Diencephalon (tissue), 1 donor: ENCODE data around the gene TEX38. TPM values are rescaled to one million over a fixed set of nuclear protein-coding genes. Genes with fewer than 3 reads are reported as not detected.

ENCODE experiments used
- total RNA-seq: library from RNA; depleted of rRNA; stranded (reverse); fragments of >200 nt; gene quantifications from one replicate; pipeline ENCODE4 v1.2.3, GENCODE V29; 2014

Gene TEX38
- total RNA-seq, result not detected

GRCh38 chr1:46671554-46671953 is at the start of gene TEX38:
Gene TEX38 (plus strand): TSS chr1:46671854. CDS start chr1:46671935, 81 bp downstream.

GRCh38 chr1:46667782-46668760 is 3.6 kb upstream of the TEX38 start, which contains the start of gene ATPAF1:
Gene ATPAF1 (minus strand): TSS chr1:46668364. CDS start chr1:46668322, 42 bp downstream.

DNA sequence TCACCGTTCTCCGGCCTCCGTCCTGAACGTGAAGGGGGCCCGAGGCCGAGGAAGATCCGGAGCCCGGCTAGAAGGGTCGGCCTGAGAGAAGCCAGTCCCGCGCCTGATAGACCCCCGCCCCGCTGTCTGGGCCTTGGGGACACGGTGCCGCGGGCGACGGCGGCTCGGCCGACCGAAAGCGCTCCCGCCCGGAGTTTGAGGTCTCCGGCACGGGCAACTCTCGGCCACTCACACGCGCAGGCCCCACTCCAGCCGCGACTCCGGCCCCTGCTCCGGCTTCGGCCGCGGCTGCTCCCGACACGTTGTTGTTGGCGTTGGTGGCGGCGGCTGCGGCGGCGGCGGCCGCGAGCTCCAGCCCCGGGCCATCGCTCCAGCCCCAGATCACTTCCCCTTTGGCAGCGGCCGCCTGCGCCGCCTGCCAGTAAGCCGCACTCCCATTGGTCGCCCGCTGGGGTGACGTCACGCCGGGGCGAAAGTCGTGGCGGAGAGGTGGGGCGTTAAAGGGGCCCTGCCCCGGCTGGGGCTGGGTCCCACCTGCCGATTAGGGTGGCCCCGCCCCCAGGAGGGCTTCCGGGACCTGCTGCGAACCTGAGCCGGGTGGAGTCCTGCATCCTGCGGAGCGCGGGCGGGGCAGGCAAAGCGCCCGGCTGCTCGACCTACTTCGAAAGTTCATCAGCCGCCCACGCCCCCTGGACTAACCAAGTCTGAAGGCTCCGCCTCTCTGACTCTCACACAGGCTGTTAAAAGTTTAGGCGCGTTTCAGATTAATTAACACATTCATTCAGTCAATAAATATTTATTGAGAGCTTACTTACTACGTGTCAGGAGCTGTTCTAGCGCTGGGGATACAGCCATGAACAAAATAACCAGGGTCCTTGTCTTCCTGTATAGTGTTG is 47.3 kb downstream of the TEX38 start, which contains the start of gene EFCAB14:
TSS of gene EFCAB14 (minus strand) at position 388 of the 896 bp plus-strand sequence. CDS start 1,027 bp downstream, outside the sequence.

Other genes with a start within 250 kb of the TEX38 start
- gene DMBX1, start 182.0 kb upstream of the TEX38 start, total RNA-seq, result 1.8 TPM
- 0.69 TPM for gene KNCN, start 120.2 kb upstream of the TEX38 start, total RNA-seq
- 13.4 TPM for gene MKNK1, start 67.6 kb upstream of the TEX38 start, total RNA-seq
- 4.2 TPM for gene MOB3C, start 55.0 kb upstream of the TEX38 start, total RNA-seq
- gene ATPAF1, start 3.5 kb upstream of the TEX38 start, total RNA-seq, result 39.4 TPM
- gene EFCAB14, start 47.3 kb downstream of the TEX38 start, total RNA-seq, result 25.8 TPM
- not detected for gene CYP4B1, start 127.2 kb downstream of the TEX38 start, total RNA-seq